Measurements from ENCODE around the gene PLEKHH2. TPM values are rescaled to one million over a fixed set of nuclear protein-coding genes. Genes with fewer than 3 reads are reported as not detected.
"Not testable (repeated sequence)": the region's sequence is repeated elsewhere in the genome, so short reads cannot be mapped to it uniquely, and the experiment has no call there.

The PLEKHH2 gene
- total RNA-seq, 1 donor from 2014 or later = 1.2 TPM

GRCh38 chr2:43708178-43708577, 71.1 kb downstream of the PLEKHH2 start:
- intact Hi-C loops (cut with DNase I) = no loop called here
- no peak for DNase-seq
- ATAC-seq (ENCODE audit: poor library complexity) = no peak

DNA sequence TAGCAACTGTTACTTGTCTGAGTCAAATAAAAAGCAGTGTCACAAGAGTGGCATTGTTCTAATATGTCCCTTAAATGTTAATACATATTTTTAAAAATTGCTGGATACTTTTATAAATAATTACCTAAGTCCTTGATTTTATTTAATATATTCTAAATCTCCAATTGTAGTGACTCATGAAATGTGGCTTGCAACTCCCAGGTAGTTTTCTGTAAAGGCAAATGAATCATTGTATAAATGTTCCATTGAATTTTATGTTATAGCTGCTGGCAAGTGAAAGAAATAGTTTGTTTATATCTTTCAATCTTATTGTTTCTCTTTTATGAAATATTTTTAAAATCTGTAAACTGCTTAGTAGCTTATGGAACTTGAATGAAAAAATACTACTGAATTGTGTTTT, 71.8 kb downstream of the PLEKHH2 start:
- ATAC-seq (ENCODE audit: poor library complexity) (no peak), DNase-seq (no peak)
- intact Hi-C loops (cut with DNase I) = no loop called here

- ATAC-seq (ENCODE audit: poor library complexity) (no peak), DNase-seq (no peak)
- intact Hi-C loops (cut with DNase I) = no loop called here
Measured at GRCh38 chr2:43710866-43711265, 73.8 kb downstream of the PLEKHH2 start.

- intact Hi-C loops (cut with DNase I) = no loop called here
- no peak for ATAC-seq (ENCODE audit: poor library complexity)
- DNase-seq = no peak
Measured at GRCh38 chr2:43714164-43714563, 77.1 kb downstream of the PLEKHH2 start.

GRCh38 chr2:43715300-43716098, 78.4 kb downstream of the PLEKHH2 start:
- ATAC-seq (ENCODE audit: poor library complexity) (no peak), DNase-seq (no peak)
- intact Hi-C loops (cut with DNase I) = no loop called here

DNA sequence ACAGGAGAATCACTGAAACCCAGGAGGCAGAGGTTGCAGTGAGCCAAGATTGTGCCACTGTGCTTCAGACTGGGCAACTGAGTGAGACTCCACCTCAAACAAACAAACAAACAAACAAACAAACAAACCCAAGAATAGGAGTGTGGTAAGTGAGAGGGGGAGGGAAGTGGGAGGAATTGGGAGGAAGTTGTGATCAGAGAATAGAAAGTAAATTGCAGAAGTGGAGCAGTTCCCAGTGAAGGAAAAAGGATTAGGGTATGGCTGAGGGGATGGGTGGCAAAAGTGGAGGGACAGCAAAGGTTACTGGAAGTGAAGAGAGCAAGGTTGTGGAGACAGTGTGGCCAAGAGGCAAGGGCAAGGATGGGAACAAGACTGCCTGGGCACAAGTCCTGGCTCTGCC, 80.3 kb downstream of the PLEKHH2 start:
- no peak for ATAC-seq (ENCODE audit: poor library complexity)
- no peak for DNase-seq
- intact Hi-C loops (cut with DNase I) = no loop called here

DNA sequence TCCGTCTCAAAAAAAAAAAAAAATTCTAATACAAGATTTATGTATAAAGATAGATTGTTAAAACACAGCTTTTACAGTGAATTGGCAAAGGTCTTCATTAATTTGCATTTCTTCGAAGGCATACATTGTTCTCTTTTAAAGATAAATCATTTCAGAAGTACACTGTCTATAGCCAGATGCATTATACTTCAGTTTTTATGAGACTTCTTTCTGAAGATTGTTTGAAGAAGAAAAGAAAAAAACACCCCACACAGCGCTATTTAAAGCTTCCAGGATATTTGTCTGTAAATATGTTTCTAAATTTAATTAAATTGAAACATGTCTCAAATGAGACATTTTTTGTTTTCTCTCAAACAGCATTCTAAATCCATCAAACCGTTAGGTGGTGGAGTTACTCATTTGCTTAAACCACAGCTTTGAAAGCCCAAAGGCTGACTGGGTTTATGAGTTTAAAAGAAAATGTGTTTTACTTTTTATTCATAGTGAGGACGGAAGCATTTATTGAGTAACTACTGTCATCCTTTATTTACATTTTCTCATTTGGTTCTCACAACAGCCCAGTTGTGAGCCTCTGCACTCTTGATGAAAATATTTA, 81.6 kb downstream of the PLEKHH2 start:
- ATAC-seq (ENCODE audit: poor library complexity) = no peak
- DNase-seq = no peak
- intact Hi-C loops (cut with DNase I) = no loop called here

GRCh38 chr2:43724728-43725526, 87.9 kb downstream of the PLEKHH2 start:
- ATAC-seq (ENCODE audit: poor library complexity) (no peak), DNase-seq (no peak)
- intact Hi-C loops (cut with DNase I) = no loop called here

DNA sequence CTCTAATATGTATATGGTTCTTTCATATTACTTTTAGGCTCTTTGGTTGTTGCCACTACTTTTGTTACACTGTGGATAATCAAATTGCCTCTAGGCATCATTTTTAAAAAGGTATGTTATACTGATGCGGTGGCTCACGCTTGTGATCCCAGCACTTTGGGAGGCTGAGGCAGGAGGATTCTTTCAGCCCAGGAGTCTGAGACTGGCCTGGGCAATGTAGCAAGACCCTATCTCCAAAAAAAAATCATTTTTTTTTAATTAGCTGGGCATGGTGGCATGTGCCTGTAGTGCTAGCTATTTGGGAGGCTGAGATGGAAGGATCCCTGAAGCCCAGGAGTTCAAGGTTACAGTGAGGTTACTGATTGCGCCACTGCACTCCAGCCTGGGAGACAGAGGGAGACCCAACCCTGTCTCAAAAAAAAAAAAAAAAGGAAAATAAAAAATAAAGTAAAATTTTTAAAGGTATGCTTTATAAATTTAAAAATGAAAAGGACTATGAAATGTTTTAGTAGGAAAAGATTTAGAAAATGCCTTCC, 88.7 kb downstream of the PLEKHH2 start:
- intact Hi-C loops (cut with DNase I) = no loop called here
- DNase-seq (no peak), ATAC-seq (ENCODE audit: poor library complexity) (no peak)

GRCh38 chr2:43726961-43727633, 90.0 kb downstream of the PLEKHH2 start:
- ATAC-seq (ENCODE audit: poor library complexity); DNase-seq; intact Hi-C loops (cut with DNase I): not testable (repeated sequence)

- ATAC-seq (ENCODE audit: poor library complexity) (no peak), DNase-seq (no peak)
- intact Hi-C loops (cut with DNase I) = no loop called here
Measured at GRCh38 chr2:43727634-43728014, 90.6 kb downstream of the PLEKHH2 start.

DNA sequence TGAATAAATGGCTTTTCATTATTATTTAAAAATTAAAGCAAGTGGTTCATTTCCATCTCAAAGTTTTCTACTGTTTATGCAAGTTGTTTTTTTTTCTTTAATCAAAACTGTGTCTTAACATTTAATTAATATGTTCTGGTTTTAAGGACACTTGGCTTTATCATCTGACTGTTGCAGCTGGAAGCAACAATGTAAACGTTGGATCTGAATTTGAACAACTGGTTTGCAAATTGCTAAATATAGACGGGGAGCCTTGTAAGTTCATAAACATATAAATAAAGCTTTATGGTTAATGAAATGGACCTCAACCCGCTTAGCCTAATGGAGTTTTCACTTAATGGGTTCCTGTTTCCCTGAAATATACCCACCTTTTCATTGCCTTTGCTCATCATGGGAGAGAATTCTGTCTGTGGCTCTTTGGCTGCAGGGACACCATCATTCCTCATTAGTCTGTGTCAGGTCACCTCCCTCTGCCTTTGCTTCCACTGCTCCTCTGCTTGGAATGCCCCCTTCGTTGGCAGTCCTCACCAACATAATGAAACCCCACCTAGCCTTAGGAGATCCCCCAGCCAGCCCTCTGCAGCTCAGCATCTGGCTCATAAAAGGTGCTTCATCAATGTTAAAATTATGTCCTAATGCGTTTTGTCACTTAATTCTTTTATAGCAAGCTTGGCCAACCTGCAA, 92.6 kb downstream of the PLEKHH2 start:
- ATAC-seq (ENCODE audit: poor library complexity) = no peak
- intact Hi-C loops (cut with DNase I) = no loop called here
- DNase-seq = no peak

GRCh38 chr2:43731211-43731610, 94.2 kb downstream of the PLEKHH2 start:
- intact Hi-C loops (cut with DNase I) = no loop called here
- ATAC-seq (ENCODE audit: poor library complexity) (no peak), DNase-seq (no peak)

DNA sequence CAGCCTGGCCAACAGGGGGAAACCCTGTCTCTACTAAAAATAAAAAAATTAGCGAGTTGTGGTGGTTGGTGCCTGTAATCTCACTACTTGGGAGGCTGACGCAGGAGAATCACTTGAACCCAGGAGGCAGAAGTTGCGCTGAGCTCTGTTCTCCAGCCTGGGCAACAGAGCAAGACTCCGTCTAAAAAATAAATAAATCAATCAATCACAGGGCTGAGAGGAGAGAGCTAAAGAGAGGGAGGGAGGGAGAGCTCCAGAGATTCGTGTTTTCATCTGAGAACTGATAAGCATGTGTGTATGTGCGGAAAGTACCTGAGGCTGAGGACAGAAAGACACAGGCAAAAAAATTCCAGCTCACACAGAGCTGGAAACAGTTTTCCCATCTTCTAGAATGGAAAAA, 99.6 kb downstream of the PLEKHH2 start:
- intact Hi-C loops (cut with DNase I) = no loop called here
- ATAC-seq (ENCODE audit: poor library complexity) = no peak
- DNase-seq = no peak

DNA sequence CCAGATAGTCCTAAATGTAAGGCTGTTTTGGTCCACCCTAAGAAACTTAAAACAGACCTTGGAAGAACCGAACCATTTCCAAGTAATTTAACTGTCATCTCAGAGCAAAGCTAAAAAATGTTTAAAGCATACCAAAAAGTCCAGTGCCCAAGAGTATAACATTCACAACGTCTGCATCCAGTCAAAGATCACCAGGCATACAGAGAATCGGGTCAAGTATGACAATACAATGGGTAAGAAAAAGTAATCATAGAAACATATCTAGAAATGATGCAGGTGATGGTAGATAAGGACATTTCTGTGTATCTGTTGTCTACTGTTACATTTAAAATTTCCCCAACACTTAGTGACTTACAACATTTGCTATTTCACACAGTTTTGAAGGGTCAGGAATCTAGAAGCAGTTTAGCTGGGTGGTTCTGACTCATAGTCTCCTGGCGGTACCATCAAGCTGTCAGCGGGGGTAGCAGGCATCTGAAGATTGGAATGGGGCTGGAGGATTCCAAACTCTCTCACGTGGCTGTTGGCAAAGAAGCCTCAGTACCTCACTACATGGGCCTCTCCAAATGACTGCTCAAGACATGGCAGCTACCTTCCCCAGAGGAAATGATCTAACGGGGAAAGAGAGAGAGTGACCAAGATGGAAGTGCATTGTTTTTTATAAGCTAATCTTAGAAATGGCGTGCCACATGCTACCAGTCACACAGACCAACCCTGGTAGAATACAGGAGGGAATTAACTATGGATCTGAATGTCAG, 100.2 kb downstream of the PLEKHH2 start:
- DNase-seq (no peak), ATAC-seq (ENCODE audit: poor library complexity) (no peak)
- intact Hi-C loops (cut with DNase I) = no loop called here

- intact Hi-C loops (cut with DNase I) = no loop called here
- DNase-seq = no peak
- ATAC-seq (ENCODE audit: poor library complexity) = no peak
Measured at GRCh38 chr2:43737855-43738254, 100.8 kb downstream of the PLEKHH2 start.

- ATAC-seq (ENCODE audit: poor library complexity) = no peak
- intact Hi-C loops (cut with DNase I) = no loop called here
- no peak for DNase-seq
Measured at GRCh38 chr2:43738257-43738656, 101.2 kb downstream of the PLEKHH2 start.

- ATAC-seq (ENCODE audit: poor library complexity) (no peak), DNase-seq (no peak)
- intact Hi-C loops (cut with DNase I) = no loop called here
Measured at GRCh38 chr2:43743706-43744105, 106.6 kb downstream of the PLEKHH2 start.
